Mononuclear cell (primary cell): ENCODE measurements around the gene BRF1. TPM values are rescaled to one million over a fixed set of nuclear protein-coding genes. Genes with fewer than 3 reads are reported as not detected.

ENCODE experiments used
- H3K27me3 ChIP-seq: 2 replicates; pipeline ENCODE4 v1.6.0; 2011; ENCODE audit warnings: low read length, control low read depth; ENCODE audit not compliant: insufficient read depth
- H3K4me1 ChIP-seq: 2 replicates; pipeline ENCODE4 v1.5.1; 2011; ENCODE audit warnings: mild to moderate bottlenecking, low read length, control low read depth; ENCODE audit not compliant: insufficient read depth
- H3K4me3 ChIP-seq: 2 replicates; pipeline ENCODE4 v1.5.1; 2011; ENCODE audit warnings: mild to moderate bottlenecking, low read length, moderate library complexity
- H3K9me3 ChIP-seq: 2 replicates; pipeline ENCODE4 v1.5.1; 2011; ENCODE audit warnings: low read depth, mild to moderate bottlenecking, control low read depth, low read length
- total RNA-seq: library from RNA; depleted of rRNA; stranded (reverse); fragments of >200 nt; gene quantifications from one replicate; pipeline ENCODE4 v1.2.3, GENCODE V29; 2012

BRF1 gene
- total RNA-seq, 1 donor = 39.7 TPM

DNA sequence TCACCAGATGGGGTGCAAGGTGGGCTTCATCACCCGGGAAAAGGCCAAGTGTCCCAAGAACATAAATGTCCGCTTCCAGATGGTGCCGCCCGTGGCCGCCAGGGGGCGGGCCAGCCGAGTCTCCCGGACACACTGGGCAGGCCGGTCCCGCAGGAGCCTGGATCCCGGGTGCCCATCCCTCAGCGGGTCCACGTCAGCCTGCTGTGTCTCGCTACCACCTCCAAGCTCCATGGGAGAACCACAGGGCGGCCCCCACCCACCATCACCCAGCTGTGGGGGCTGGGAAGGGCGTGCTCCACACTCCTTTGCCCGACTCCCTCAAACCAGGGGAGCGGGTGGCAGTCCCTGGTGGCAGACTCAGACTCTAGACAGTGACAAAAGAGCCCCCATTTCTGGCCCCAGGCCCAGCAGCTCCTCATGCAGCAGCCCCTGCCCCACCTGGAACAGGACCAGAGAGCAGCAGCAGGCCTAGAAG, 97.7 kb downstream of the BRF1 start:
- H3K4me1 ChIP-seq = peaks cover 23% of the 10 kb centered on the region
- H3K9me3 ChIP-seq = no peaks in the 10 kb centered on the region
- H3K4me3 ChIP-seq = no peak overlapping the region
- no peaks in the 10 kb centered on the region for H3K27me3 ChIP-seq

- Histone ChIP-seq H3K27me3 (peaks cover 7% of the 10 kb centered on the region), H3K4me1 (peaks cover 23% of the 10 kb centered on the region), H3K9me3 (no peaks in the 10 kb centered on the region), H3K4me3 (no peak overlapping the region)
Observed at GRCh38 chr14:105201925-105202513, 98.8 kb downstream of the BRF1 start.

GRCh38 chr14:105201156-105201924, 99.5 kb downstream of the BRF1 start:
- Histone ChIP-seq H3K27me3 (peaks cover 9% of the 10 kb centered on the region), H3K4me3 (no peak overlapping the region)

DNA sequence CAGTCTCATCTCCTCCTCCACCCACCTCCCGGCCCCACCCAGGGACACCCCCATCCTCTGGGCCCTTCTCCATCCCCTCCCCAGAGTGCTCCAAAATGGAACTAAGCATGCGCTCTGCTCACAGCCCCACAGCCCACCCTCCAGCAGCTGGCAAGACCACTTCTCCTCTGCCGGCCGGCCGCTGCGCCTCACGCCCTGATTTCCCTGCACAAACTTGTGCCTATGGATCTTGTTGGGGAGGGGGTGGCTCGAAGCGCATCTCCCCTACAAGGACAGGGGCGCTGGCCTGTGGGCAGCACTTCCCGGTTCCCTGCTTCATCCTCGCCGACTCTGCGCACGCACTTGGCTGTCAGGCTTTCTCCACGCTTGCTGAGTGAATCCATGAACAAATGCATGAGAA, 100.2 kb downstream of the BRF1 start:
- Histone ChIP-seq H3K27me3 (peaks cover 16% of the 10 kb centered on the region), H3K9me3 (no peaks in the 10 kb centered on the region), H3K4me3 (no peak overlapping the region), H3K4me1 (peaks cover 33% of the 10 kb centered on the region)

More at GRCh38 chr14:105201156-105201924, 99.5 kb downstream of the BRF1 start:
- peaks cover 27% of the 10 kb centered on the region for H3K4me1 ChIP-seq
- H3K9me3 ChIP-seq = no peaks in the 10 kb centered on the region

DNA sequence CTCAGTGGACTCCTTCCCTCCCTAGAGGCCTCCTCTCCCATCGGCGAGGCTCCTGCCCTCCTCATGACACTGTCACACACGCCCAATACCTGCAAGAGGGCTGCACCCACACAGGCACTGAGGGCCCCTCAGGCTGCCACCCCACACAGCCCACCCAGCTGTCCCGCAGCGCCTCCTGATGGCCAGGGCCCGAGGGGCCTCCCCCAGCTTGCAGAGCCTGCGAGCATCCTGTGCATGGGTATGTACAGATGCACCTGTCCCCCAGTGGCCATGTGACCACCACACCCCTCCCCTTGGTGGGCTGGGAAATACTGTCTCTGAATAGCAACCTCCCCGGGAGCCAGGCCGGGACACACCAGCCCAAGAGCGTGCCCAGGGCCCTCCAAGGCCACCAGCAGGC, 100.7 kb downstream of the BRF1 start:
- Histone ChIP-seq H3K4me1 (peaks cover 34% of the 10 kb centered on the region), H3K9me3 (no peaks in the 10 kb centered on the region), H3K4me3 (no peak overlapping the region), H3K27me3 (peaks cover 20% of the 10 kb centered on the region)

GRCh38 chr14:105199093-105199492, 101.7 kb downstream of the BRF1 start:
- no peak overlapping the region for H3K4me3 ChIP-seq
- peaks cover 38% of the 10 kb centered on the region for H3K4me1 ChIP-seq
- no peaks in the 10 kb centered on the region for H3K9me3 ChIP-seq
- peaks cover 24% of the 10 kb centered on the region for H3K27me3 ChIP-seq

GRCh38 chr14:105198588-105198987, 102.2 kb downstream of the BRF1 start:
- Histone ChIP-seq H3K4me3 (no peak overlapping the region), H3K9me3 (no peaks in the 10 kb centered on the region), H3K4me1 (peaks cover 43% of the 10 kb centered on the region), H3K27me3 (peaks cover 25% of the 10 kb centered on the region)

DNA sequence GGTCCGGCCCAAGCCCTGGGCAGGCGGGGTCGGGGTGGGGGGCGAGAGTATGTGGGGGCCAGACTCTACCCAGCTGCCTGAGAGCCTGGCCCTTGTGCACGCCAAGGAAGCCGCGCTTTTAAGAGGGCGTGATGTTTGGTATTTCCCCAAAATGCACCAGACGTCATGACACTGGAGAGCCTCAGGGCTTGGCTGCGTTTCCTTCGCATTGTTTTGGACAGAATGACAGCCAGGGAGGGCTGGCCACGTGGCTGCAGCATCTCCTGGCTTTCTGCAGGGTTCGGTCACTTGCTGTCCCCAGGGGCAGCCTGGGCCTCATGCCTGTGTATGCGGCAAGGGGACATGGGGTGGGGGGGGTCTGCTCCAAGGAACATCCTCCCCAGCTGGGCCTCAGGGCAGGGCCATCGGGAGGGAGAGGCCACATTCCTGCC, 103.6 kb downstream of the BRF1 start:
- Histone ChIP-seq H3K27me3 (peaks cover 28% of the 10 kb centered on the region), H3K9me3 (no peaks in the 10 kb centered on the region), H3K4me3 (no peak overlapping the region), H3K4me1 (peaks cover 41% of the 10 kb centered on the region)

DNA sequence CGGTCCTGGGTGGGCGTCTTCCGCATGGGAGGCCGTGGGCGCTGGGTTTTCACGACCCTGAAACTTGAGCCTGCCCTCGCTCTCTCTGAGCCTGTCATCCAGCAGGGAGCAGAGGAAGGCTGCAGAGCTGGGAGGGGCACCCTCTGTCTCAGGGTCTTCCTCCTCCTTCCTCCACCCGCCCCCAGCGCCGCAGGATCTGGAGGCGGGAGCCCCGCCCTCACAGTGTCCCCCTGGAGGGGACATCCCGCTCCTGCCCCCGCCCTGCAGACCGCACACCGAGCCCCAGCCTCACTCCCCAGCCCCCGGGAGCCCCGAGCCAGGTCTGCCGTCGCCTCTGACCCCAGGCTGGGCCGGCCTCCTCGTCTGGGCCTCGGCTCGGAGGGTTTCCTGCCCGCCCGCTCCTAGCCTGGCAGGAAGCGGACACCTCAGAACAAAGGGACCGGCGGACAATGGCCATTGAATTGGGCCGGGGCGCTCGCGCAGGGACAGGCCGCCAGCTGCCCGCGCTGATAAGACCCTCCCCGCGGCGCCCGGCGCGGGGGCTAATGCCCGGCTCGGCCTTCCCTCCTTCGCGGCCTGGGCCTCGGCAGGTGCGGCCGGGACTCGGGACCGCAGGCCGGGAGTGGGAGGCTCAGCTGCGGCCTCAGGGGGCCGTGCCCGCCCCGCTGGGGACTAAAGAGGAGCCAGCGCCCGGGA, 104.4 kb downstream of the BRF1 start:
- Histone ChIP-seq H3K9me3 (no peaks in the 10 kb centered on the region), H3K27me3 (peaks cover 28% of the 10 kb centered on the region), H3K4me1 (peaks cover 33% of the 10 kb centered on the region), H3K4me3 (no peak overlapping the region)

DNA sequence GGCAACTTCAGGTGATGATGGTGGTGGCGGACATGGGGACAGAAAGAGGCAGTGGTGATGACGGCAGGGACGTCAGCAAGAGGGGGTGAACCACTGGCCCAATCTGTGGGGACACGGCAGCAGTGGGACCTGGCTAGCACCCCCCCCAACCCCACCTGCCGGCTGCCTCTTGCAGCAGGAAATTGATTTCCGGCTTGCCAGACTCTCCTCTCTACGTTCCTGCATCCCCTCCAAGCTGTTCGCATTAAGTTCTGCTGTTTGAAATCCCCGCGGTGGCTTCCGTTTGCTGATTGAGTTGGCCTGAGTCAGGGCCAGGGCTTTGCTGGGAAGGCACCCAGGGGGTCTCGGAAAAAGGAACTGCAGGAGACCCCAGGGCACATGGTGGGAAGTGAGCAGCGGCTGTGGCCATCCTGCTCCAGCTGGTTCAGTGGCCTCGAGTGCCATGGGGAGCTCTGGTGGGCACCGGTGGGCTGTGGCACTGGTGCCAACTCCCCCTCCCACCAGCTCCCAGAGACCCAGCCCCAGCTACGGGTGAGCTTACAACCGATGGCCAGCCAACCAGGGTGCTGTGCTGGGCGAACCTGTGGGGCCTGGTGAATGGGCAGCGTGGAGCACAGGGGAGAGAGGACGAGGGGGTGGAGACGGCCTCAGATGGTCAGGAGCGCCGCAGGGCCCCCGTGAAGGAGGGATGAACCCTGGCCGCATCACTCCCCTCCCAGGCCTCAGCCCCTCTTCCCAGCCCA, 105.1 kb downstream of the BRF1 start:
- H3K4me3 ChIP-seq = no peak overlapping the region
- H3K9me3 ChIP-seq = no peaks in the 10 kb centered on the region
- H3K4me1 ChIP-seq = peaks cover 30% of the 10 kb centered on the region
- H3K27me3 ChIP-seq = peaks cover 28% of the 10 kb centered on the region

GRCh38 chr14:105195051-105195450, 105.8 kb downstream of the BRF1 start:
- no peak overlapping the region for H3K4me3 ChIP-seq
- no peaks in the 10 kb centered on the region for H3K9me3 ChIP-seq
- peaks cover 28% of the 10 kb centered on the region for H3K27me3 ChIP-seq
- peaks cover 30% of the 10 kb centered on the region for H3K4me1 ChIP-seq

- Histone ChIP-seq H3K4me1 (peaks cover 30% of the 10 kb centered on the region), H3K4me3 (no peak overlapping the region), H3K9me3 (no peaks in the 10 kb centered on the region), H3K27me3 (peaks cover 28% of the 10 kb centered on the region)
Observed at GRCh38 chr14:105193916-105194782, 106.7 kb downstream of the BRF1 start.

DNA sequence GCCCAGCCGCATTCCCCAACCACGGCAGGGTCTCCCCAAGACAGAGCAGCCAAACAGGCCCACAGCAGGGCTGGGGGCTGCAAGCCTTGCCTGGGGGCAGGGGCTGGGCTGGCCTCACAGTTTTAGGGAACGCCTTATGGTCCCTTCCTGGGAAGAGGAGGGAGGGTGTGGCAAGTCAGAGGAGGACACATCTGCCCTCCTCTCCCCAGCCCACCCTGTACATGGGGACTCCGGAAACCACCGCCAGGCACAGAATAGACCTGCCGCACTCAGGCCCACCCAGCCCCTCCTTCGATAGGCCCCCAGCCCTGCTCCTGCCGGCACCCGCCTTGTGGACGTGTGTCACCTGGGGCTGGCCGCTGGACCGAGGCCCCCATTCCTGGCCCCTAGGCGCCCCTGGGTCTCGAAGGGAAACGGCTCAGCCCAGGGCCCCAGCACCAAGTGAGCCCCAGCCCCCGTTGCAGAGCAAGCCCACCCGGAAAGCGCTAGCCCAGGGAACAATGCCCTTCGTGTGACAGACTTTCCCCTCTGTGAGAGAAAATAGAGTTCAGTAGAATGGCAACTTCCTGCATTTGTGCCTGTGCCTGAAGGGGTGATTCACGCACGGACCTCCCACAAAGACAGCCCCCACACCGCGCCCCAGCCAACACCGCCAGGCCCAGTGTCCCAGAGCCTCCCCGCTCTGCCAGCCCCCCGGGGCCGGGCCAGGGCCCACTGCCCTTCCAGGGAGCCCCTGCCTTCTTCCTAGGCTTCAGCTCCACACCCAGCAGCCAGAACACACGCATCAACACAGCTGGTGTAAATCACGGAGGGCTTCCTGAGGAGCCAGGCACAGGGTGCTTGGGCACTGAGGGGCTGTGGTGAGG, 107.7 kb downstream of the BRF1 start:
- peaks cover 30% of the 10 kb centered on the region for H3K4me1 ChIP-seq
- H3K9me3 ChIP-seq = no peaks in the 10 kb centered on the region
- H3K4me3 ChIP-seq = no peak overlapping the region
- peaks cover 28% of the 10 kb centered on the region for H3K27me3 ChIP-seq
